ENCODE results near the gene TBCD.
A peak's percentile ranks its signal among the peaks of the same experiment; 100 is the strongest.

The TBCD gene

GRCh38 chr17:82884970-82885353 is 133.1 kb downstream of the TBCD start:
- no peaks in the 10 kb centered on the region for H3K27me3 ChIP-seq (ENCODE audit: control insufficient read depth, insufficient read depth, low read length)
- peaks cover 9% of the 10 kb centered on the region; the same call in 1 of the 2 replicates for H3K36me3 ChIP-seq (ENCODE audit: control insufficient read depth, insufficient read depth, low read length)
- no peaks in the 10 kb centered on the region for H3K9me3 ChIP-seq (ENCODE audit: control insufficient read depth, insufficient read depth, low read length)
- H3K9ac ChIP-seq (ENCODE audit: low read depth, low read length) = no peak overlapping the region
- no peak overlapping the region for H3K4me3 ChIP-seq (ENCODE audit: low read depth, low read length)
- peaks cover 15% of the 10 kb centered on the region for H3K4me1 ChIP-seq (ENCODE audit: control insufficient read depth, insufficient read depth, low read length)
- no peak overlapping the region for H3K27ac ChIP-seq (ENCODE audit: low read depth, low read length)

GRCh38 chr17:82887255-82888164 is 135.6 kb downstream of the TBCD start:
- no peaks in the 10 kb centered on the region for H3K9me3 ChIP-seq (ENCODE audit: control insufficient read depth, insufficient read depth, low read length)
- peaks cover 18% of the 10 kb centered on the region for H3K36me3 ChIP-seq (ENCODE audit: control insufficient read depth, insufficient read depth, low read length)
- no peak overlapping the region for H3K27ac ChIP-seq (ENCODE audit: low read depth, low read length)
- H3K9ac ChIP-seq (ENCODE audit: low read depth, low read length) = no peak overlapping the region
- H3K27me3 ChIP-seq (ENCODE audit: control insufficient read depth, insufficient read depth, low read length) = no peaks in the 10 kb centered on the region
- H3K4me1 ChIP-seq (ENCODE audit: control insufficient read depth, insufficient read depth, low read length) = peaks cover 15% of the 10 kb centered on the region
- no peak overlapping the region for H3K4me3 ChIP-seq (ENCODE audit: low read depth, low read length)

DNA sequence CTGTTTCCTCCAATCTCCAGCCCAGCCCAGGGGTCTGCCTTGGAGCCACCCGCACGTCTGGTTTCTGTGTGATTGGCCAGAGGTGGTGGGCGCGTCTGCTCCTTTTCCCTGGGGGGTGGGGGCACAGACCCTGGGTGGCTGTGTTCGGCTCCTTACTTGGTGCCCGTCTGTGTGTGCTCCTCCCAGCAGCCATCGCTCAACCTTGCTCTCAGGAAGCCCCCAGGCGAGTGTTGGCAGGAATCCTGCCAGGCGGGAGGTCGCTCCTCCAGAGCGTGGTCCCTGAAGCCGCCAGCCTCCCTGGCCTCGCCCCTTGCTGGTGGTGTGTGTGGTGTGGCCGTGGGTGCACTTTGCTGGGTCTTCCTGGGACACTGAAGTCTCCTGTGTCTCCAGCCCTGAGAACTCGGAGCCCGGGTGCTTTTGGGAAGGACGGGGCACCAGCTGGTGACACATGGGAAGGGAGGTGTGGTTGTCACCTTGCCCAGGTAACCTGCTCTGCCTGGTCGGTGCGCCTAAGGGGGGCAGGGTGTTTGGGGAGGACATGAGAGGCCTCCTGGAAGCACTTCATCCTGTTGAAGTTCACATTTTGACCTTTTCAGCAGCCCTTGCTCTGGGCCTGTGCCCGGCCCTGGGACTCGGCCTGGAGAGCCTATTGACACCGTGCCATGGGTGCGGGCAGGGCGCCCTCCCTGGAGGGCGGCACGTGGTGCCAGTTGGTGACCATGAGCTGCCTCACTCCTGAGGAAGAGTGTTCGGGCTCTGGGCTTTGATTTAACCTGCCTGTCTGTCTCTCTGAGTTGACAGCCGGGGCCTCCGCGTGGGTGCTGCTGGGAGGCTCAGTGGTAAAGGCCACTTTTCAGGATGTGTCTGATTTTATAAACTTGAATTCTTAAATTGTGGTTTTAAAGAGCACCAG is 137.0 kb downstream of the TBCD start:
- peak overlapping the region; percentile 74 for H3K27ac ChIP-seq (ENCODE audit: low read depth, low read length)

DNA sequence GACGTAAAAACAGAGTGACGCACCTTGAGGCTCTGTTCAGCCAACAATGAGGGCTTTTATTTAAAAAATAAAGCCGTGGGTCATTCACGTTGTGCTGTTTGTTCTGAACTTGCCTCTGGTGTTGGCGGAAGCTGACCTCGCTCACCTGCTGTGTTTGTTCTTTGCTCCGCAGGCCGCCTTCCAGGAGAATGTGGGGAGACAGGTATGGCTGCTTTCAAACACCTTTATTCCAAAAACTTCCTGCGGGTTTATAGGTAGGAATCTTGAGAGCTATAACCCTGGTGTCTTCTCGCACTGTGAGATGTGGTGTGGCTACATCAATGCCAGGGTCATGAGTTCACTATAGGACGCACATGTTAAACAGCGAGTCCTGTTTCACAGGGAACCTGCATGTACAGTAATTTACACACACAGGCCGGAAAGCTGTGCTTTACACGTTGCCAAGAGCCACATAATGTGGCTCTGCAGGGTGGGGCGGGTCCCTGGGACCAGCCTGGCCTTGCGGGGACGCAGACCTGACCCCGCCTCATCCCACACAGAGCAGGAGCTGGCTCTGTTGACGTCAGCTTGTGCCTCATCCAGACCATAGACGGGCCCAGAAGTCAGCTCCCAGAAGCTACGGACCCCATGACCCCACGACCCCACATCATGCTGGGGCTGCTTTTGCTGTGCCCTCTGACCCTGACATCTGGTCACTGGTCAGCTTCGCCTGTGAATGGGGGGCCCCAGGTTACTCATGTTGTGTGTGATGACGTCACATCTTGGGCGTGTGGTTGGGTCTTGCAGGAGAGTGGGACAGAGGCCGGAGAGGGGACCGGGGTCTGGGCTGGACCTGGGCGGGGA is 137.9 kb downstream of the TBCD start:
- Histone ChIP-seq H3K27me3 (ENCODE audit: control insufficient read depth, insufficient read depth, low read length) (no peaks in the 10 kb centered on the region), H3K9ac (ENCODE audit: low read depth, low read length) (no peak overlapping the region), H3K4me1 (ENCODE audit: control insufficient read depth, insufficient read depth, low read length) (peaks cover 15% of the 10 kb centered on the region), H3K4me3 (ENCODE audit: low read depth, low read length) (no peak overlapping the region), H3K36me3 (ENCODE audit: control insufficient read depth, insufficient read depth, low read length) (peaks cover 30% of the 10 kb centered on the region), H3K27ac (ENCODE audit: low read depth, low read length) (peak overlapping the region; percentile 74), H3K9me3 (ENCODE audit: control insufficient read depth, insufficient read depth, low read length) (no peaks in the 10 kb centered on the region)

More for the DNA sequence above, 137.0 kb downstream of the TBCD start:
- Histone ChIP-seq H3K27me3 (ENCODE audit: control insufficient read depth, insufficient read depth, low read length) (no peaks in the 10 kb centered on the region), H3K9me3 (ENCODE audit: control insufficient read depth, insufficient read depth, low read length) (no peaks in the 10 kb centered on the region), H3K36me3 (ENCODE audit: control insufficient read depth, insufficient read depth, low read length) (peaks cover 23% of the 10 kb centered on the region), H3K4me1 (ENCODE audit: control insufficient read depth, insufficient read depth, low read length) (peaks cover 15% of the 10 kb centered on the region), H3K9ac (ENCODE audit: low read depth, low read length) (no peak overlapping the region; the same call in 1 of the 2 replicates), H3K4me3 (ENCODE audit: low read depth, low read length) (no peak overlapping the region)

GRCh38 chr17:82890339-82890730 is 138.5 kb downstream of the TBCD start:
- peaks cover 34% of the 10 kb centered on the region for H3K36me3 ChIP-seq (ENCODE audit: control insufficient read depth, insufficient read depth, low read length)
- H3K4me1 ChIP-seq (ENCODE audit: control insufficient read depth, insufficient read depth, low read length) = peaks cover 15% of the 10 kb centered on the region
- no peak overlapping the region for H3K4me3 ChIP-seq (ENCODE audit: low read depth, low read length)
- no peaks in the 10 kb centered on the region for H3K9me3 ChIP-seq (ENCODE audit: control insufficient read depth, insufficient read depth, low read length)
- no peak overlapping the region for H3K9ac ChIP-seq (ENCODE audit: low read depth, low read length)
- H3K27me3 ChIP-seq (ENCODE audit: control insufficient read depth, insufficient read depth, low read length) = no peaks in the 10 kb centered on the region
- H3K27ac ChIP-seq (ENCODE audit: low read depth, low read length) = no peak overlapping the region

GRCh38 chr17:82890926-82891678 is 139.2 kb downstream of the TBCD start:
- H3K9ac ChIP-seq (ENCODE audit: low read depth, low read length) = no peak overlapping the region
- H3K9me3 ChIP-seq (ENCODE audit: control insufficient read depth, insufficient read depth, low read length) = no peaks in the 10 kb centered on the region
- H3K27ac ChIP-seq (ENCODE audit: low read depth, low read length) = no peak overlapping the region
- H3K4me1 ChIP-seq (ENCODE audit: control insufficient read depth, insufficient read depth, low read length) = peaks cover 13% of the 10 kb centered on the region
- H3K4me3 ChIP-seq (ENCODE audit: low read depth, low read length) = no peak overlapping the region
- peaks cover 41% of the 10 kb centered on the region for H3K36me3 ChIP-seq (ENCODE audit: control insufficient read depth, insufficient read depth, low read length)
- no peaks in the 10 kb centered on the region for H3K27me3 ChIP-seq (ENCODE audit: control insufficient read depth, insufficient read depth, low read length)

DNA sequence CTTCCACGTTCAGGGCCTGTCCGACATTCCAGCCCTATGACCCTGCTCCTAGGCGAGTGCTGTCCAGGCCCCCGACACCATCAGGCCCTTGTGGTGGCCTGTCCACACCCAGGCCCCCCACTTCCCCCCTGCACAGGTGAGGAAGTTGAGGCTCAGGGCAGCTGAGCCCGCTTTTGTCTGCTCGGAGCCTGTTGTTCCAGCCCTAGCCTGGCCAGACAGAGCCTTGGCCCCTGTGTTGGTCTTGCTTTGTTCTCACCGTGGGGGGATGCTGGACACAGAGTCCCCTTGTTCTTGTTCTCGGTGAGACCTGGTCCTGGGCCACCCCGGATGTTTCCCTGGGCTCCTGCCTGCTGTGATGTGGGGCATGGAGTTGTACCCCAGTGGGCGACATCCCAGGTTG is 140.0 kb downstream of the TBCD start:
- peaks cover 12% of the 10 kb centered on the region for H3K4me1 ChIP-seq (ENCODE audit: control insufficient read depth, insufficient read depth, low read length)
- H3K4me3 ChIP-seq (ENCODE audit: low read depth, low read length) = no peak overlapping the region
- no peaks in the 10 kb centered on the region for H3K9me3 ChIP-seq (ENCODE audit: control insufficient read depth, insufficient read depth, low read length)
- H3K27ac ChIP-seq (ENCODE audit: low read depth, low read length) = no peak overlapping the region
- peaks cover 42% of the 10 kb centered on the region for H3K36me3 ChIP-seq (ENCODE audit: control insufficient read depth, insufficient read depth, low read length)
- H3K9ac ChIP-seq (ENCODE audit: low read depth, low read length) = no peak overlapping the region
- no peaks in the 10 kb centered on the region for H3K27me3 ChIP-seq (ENCODE audit: control insufficient read depth, insufficient read depth, low read length)

GRCh38 chr17:82892899-82893565 is 141.2 kb downstream of the TBCD start:
- H3K36me3 ChIP-seq (ENCODE audit: control insufficient read depth, insufficient read depth, low read length) = peaks cover 46% of the 10 kb centered on the region
- no peaks in the 10 kb centered on the region for H3K9me3 ChIP-seq (ENCODE audit: control insufficient read depth, insufficient read depth, low read length)
- H3K27ac ChIP-seq (ENCODE audit: low read depth, low read length) = no peak overlapping the region
- no peaks in the 10 kb centered on the region for H3K27me3 ChIP-seq (ENCODE audit: control insufficient read depth, insufficient read depth, low read length)
- no peak overlapping the region for H3K9ac ChIP-seq (ENCODE audit: low read depth, low read length)
- H3K4me1 ChIP-seq (ENCODE audit: control insufficient read depth, insufficient read depth, low read length) = peaks cover 12% of the 10 kb centered on the region
- no peak overlapping the region for H3K4me3 ChIP-seq (ENCODE audit: low read depth, low read length)

GRCh38 chr17:82893779-82894178 is 141.9 kb downstream of the TBCD start:
- Histone ChIP-seq H3K27ac (ENCODE audit: low read depth, low read length) (no peak overlapping the region), H3K4me3 (ENCODE audit: low read depth, low read length) (no peak overlapping the region), H3K36me3 (ENCODE audit: control insufficient read depth, insufficient read depth, low read length) (peaks cover 48% of the 10 kb centered on the region), H3K27me3 (ENCODE audit: control insufficient read depth, insufficient read depth, low read length) (no peaks in the 10 kb centered on the region), H3K9me3 (ENCODE audit: control insufficient read depth, insufficient read depth, low read length) (no peaks in the 10 kb centered on the region), H3K9ac (ENCODE audit: low read depth, low read length) (no peak overlapping the region), H3K4me1 (ENCODE audit: control insufficient read depth, insufficient read depth, low read length) (peaks cover 8% of the 10 kb centered on the region)
